ENCODE measurements around the gene ZWINT.

Gene ZWINT

GRCh38 chr10:56360967-56361612 is at the start of gene ZWINT:
Gene ZWINT, minus strand, starts transcription at chr10:56361259. Its CDS starts 23 bp downstream, at chr10:56361236.
- DNase-seq: peak; percentile 98

GRCh38 chr10:56383806-56384205 is 22.7 kb upstream of the ZWINT start:
- DNase-seq: no peak

- DNase-seq: peak; percentile 74
Observed at GRCh38 chr10:56370217-56371113, 9.4 kb upstream of the ZWINT start.

- DNase-seq: peak; percentile 41
Observed at GRCh38 chr10:56360583-56360966, 484 bp downstream of the ZWINT start.

GRCh38 chr10:56359837-56360236 is 1.2 kb downstream of the ZWINT start:
- no peak for DNase-seq

GRCh38 chr10:56357018-56357417 is 4.0 kb downstream of the ZWINT start:
- no peak for DNase-seq

- no peak for DNase-seq
Observed at GRCh38 chr10:56351909-56352630, 9.0 kb downstream of the ZWINT start.

GRCh38 chr10:56349611-56350010 is 11.4 kb downstream of the ZWINT start:
- DNase-seq: peak; percentile 27

- no peak for DNase-seq
Observed at GRCh38 chr10:56348101-56348500, 13.0 kb downstream of the ZWINT start.

- DNase-seq: peak; percentile 24
Observed at GRCh38 chr10:56346845-56347415, 14.1 kb downstream of the ZWINT start.

- DNase-seq: no peak
Observed at GRCh38 chr10:56341612-56342011, 19.4 kb downstream of the ZWINT start.

GRCh38 chr10:56329961-56330360 is 31.1 kb downstream of the ZWINT start:
- DNase-seq: no peak

GRCh38 chr10:56327118-56327517 is 33.9 kb downstream of the ZWINT start:
- DNase-seq: no peak

- peak; percentile 29 for DNase-seq
Observed at GRCh38 chr10:56319386-56319785, 41.7 kb downstream of the ZWINT start.

- DNase-seq: peak; percentile 71
Observed at GRCh38 chr10:56318816-56319215, 42.2 kb downstream of the ZWINT start.

- DNase-seq: no peak
Observed at GRCh38 chr10:56317603-56318002, 43.5 kb downstream of the ZWINT start.

- DNase-seq: no peak
Observed at GRCh38 chr10:56316603-56317002, 44.5 kb downstream of the ZWINT start.

Data from DMS53 (cell line).